ENCODE measurements around the gene SIN3B.

- TF ChIP-seq EZH2 (IDR thresholded peaks at IDR 0.05; ENCODE audit: insufficient read depth, poor library complexity, severe bottlenecking), result no peak
- TF ChIP-seq EZH2phosphoT487 (IDR thresholded peaks at IDR 0.05; ENCODE audit: insufficient read depth, low read depth), result no peak
Measured at GRCh38 chr19:16874250-16874977, 45.2 kb downstream of the SIN3B start.

Measured in GM23248 (cell line).